ENCODE results near the gene MAP3K19.
"Not testable (repeated sequence)": the region's sequence is repeated elsewhere in the genome, so short reads cannot be mapped to it uniquely, and the experiment has no call there.

The MAP3K19 gene

DNA sequence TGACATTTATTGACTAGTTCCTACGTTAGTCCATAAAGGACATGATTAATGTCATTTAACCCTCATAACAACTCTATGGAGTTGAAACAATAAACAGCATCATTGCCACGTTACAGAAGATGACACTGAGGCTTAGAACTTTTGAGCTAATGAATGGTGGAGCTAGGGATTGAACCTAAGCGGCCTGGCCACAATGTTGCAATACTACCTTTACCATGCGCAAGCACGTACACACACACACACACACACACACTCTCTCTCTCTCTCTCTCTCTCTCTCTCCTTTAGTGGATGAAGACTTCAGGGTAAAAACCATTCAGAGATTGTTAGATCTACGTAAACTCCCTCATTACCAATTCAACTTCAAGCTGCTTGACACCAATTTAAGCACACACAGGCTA lies 875 bp upstream of the MAP3K19 start:
- TF ChIP-seq HDGF (IDR thresholded peaks at IDR 0.05; ENCODE audit: borderline replicate concordance) (no peak), SP1 (IDR thresholded peaks at IDR 0.05) (no peak), ZNF384 (IDR thresholded peaks at IDR 0.05) (no peak), ARNT (IDR thresholded peaks at IDR 0.05) (no peak), NFRKB (IDR thresholded peaks at IDR 0.05) (no peak), FOXK2 (IDR thresholded peaks at IDR 0.05) (no peak), SUZ12 (IDR thresholded peaks at IDR 0.05) (no peak), ELF4 (IDR thresholded peaks at IDR 0.05) (no peak), BHLHE40 (IDR thresholded peaks at IDR 0.05; ENCODE audit: borderline replicate concordance) (no peak), TARDBP (IDR thresholded peaks at IDR 0.05) (no peak), LEF1 (IDR thresholded peaks at IDR 0.05; ENCODE audit: borderline replicate concordance) (no peak), FOXM1 (IDR thresholded peaks at IDR 0.05; ENCODE audit: borderline replicate concordance) (no peak), L3MBTL2 (conservative IDR thresholded peaks at IDR 0.05) (no peak), CTBP1 (IDR thresholded peaks at IDR 0.05; ENCODE audit: borderline replicate concordance) (no peak)
- DNase-seq (ENCODE audit: extremely low spot score), result no peak
- POLR2A ChIA-PET, result no interaction called here
- CTCF ChIA-PET, result no interaction called here

DNA sequence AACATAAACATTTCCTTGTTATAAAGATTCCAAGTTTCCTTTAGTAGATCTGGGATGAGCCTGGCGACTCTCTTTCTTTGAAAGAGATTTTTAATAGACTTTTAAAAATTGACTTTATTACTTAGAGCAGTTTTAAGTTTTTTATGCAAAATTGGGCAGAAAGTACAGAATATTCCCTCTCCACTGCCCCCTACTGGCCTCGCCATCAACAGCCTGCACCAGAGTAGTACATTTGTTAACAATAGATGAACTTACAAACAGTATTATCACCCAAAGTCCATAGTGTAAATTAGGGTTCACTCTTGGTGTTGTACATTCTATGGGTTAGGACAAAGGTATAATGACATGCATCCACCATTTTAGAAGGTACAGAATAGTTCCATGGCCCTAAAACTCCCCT lies 3.9 kb downstream of the MAP3K19 start:
- ChIA-PET CTCF (no interaction called here), POLR2A (no interaction called here)
- TF ChIP-seq FOXA1 (IDR thresholded peaks at IDR 0.05) (no peak), ZNF384 (IDR thresholded peaks at IDR 0.05) (no peak), HDGF (IDR thresholded peaks at IDR 0.05; ENCODE audit: borderline replicate concordance) (no peak)
- TF ChIP-seq, protein P1, sequence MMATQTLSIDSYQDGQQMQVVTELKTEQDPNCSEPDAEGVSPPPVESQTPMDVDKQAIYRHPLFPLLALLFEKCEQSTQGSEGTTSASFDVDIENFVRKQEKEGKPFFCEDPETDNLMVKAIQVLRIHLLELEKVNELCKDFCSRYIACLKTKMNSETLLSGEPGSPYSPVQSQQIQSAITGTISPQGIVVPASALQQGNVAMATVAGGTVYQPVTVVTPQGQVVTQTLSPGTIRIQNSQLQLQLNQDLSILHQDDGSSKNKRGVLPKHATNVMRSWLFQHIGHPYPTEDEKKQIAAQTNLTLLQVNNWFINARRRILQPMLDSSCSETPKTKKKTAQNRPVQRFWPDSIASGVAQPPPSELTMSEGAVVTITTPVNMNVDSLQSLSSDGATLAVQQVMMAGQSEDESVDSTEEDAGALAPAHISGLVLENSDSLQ (IDR thresholded peaks at IDR 0.05), result no peak
- no peak for DNase-seq (ENCODE audit: extremely low spot score)

DNA sequence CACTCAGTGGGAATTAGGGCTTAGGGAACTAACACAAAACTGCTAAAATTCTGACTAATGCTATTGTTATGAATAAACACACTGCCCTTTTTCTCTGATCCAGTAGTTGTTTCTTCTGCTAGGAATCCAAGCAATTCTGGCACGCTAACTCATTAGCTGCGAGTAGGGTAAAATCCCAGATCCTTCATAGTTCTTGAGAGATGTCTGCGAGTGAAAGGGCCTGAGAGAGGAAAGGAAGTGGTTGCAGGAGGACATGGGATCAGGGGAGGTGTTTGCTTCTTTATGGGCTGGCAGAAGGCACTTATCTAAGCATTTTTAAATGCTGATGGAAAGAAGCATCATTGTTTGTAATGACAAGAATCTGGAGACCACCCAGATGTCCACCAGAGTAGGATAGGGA lies 9.4 kb downstream of the MAP3K19 start:
- TF ChIP-seq NFRKB (IDR thresholded peaks at IDR 0.05), result no peak
- no peak for TF ChIP-seq ARNT (IDR thresholded peaks at IDR 0.05)
- no peak for TF ChIP-seq FOXA1 (IDR thresholded peaks at IDR 0.05)
- no peak for TF ChIP-seq SP1 (IDR thresholded peaks at IDR 0.05)
- no peak for TF ChIP-seq FOXK2 (IDR thresholded peaks at IDR 0.05)
- no peak for TF ChIP-seq ELF4 (IDR thresholded peaks at IDR 0.05)
- no peak for TF ChIP-seq FOXM1 (IDR thresholded peaks at IDR 0.05; ENCODE audit: borderline replicate concordance)
- TF ChIP-seq, protein P1 (IDR thresholded peaks at IDR 0.05), result no peak
- no peak for TF ChIP-seq L3MBTL2 (conservative IDR thresholded peaks at IDR 0.05)
- no peak for TF ChIP-seq HDGF (IDR thresholded peaks at IDR 0.05; ENCODE audit: borderline replicate concordance)
- TF ChIP-seq ZNF384 (IDR thresholded peaks at IDR 0.05), result no peak
- no peak for TF ChIP-seq LEF1 (IDR thresholded peaks at IDR 0.05; ENCODE audit: borderline replicate concordance)
- no peak for TF ChIP-seq CTBP1 (IDR thresholded peaks at IDR 0.05; ENCODE audit: borderline replicate concordance)
- no peak for TF ChIP-seq TARDBP (IDR thresholded peaks at IDR 0.05)
- no peak for TF ChIP-seq BHLHE40 (IDR thresholded peaks at IDR 0.05; ENCODE audit: borderline replicate concordance)
- no peak for TF ChIP-seq SUZ12 (IDR thresholded peaks at IDR 0.05)
- no peak for DNase-seq (ENCODE audit: extremely low spot score)
- ChIA-PET CTCF (no interaction called here), POLR2A (no interaction called here)

DNA sequence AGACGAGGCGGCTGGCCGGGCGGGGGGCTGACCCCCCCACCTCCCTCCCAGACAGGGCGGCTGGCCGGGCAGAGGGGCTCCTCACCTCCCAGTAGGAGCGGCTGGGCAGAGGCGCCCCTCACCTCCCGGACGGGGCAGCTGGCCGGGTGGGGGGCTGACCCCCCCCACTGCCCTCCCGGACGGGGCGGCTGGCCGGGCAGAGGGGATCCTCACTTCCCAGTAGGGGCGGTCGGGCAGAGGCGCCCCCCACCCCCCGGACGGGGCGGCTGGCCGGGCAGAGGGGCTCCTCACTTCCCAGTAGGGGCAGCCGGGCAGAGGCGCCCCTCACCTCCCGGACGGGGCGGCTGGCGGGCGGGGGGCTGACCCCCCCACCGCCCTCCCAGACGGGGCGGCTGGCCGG lies 14.0 kb downstream of the MAP3K19 start:
- DNase-seq (ENCODE audit: extremely low spot score); CTCF ChIA-PET; POLR2A ChIA-PET: not testable (repeated sequence)

DNA sequence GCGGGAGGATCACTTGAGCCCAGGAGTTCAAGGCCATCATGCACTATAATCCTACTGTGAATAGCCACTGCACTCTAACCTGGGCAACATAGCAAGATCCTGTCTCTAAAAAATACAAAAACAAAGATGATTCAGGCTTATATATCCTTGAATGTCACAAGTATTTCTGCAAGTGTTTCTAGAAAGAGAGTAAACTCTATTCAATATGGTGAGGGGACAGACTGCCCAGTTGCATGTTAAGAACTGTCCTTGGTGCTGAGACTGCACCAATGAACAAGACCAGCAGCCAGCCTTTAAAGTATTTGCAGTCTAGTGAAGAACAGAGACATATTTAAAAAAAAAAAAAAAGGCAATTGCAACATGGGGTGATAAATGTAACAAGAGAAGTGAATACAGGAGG lies 16.4 kb downstream of the MAP3K19 start:
- POLR2A ChIA-PET, result no interaction called here
- CTCF ChIA-PET, result no interaction called here
- no peak for TF ChIP-seq SP1 (IDR thresholded peaks at IDR 0.05)
- no peak for TF ChIP-seq L3MBTL2 (conservative IDR thresholded peaks at IDR 0.05)
- TF ChIP-seq ARNT (IDR thresholded peaks at IDR 0.05), result no peak
- no peak for TF ChIP-seq TARDBP (IDR thresholded peaks at IDR 0.05)
- no peak for TF ChIP-seq NFRKB (IDR thresholded peaks at IDR 0.05)
- DNase-seq (ENCODE audit: extremely low spot score), result peak; percentile 16

DNA sequence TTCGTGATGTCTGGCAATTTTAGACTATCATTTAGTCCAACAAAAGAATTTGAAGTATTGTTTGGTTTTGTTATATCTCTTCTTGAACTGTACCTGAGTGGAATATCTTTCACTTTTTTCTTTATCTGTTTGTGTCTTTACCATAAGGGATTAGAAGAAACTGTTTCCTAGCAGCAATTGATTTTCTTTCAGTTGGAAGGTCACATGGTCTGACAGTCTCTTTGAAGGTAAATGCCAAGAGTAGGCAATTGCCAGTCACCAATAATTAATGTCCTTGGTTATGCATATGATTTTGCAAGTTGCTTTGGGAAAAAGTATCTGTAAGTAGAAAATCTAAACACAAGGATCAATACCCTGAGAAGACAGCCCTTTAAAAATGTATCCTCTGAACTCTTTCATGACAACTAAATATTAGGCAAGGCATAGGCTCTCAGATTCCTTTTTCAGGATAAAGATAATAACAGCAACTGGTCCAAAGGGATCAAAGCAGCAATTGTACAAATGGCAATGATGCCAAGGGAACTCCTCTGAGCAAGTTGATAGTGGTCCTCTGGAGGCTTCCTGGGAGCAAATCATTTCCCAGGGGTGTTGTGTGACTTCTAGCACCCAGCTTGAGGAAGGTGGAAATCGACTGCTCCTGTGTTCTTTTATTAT lies 17.6 kb downstream of the MAP3K19 start:
- ChIA-PET CTCF (no interaction called here), POLR2A (no interaction called here)
- TF ChIP-seq ELF4 (IDR thresholded peaks at IDR 0.05), result no peak
- no peak for TF ChIP-seq NFRKB (IDR thresholded peaks at IDR 0.05)
- TF ChIP-seq SP1 (IDR thresholded peaks at IDR 0.05), result no peak
- no peak for TF ChIP-seq ARNT (IDR thresholded peaks at IDR 0.05)
- TF ChIP-seq, protein P1 (IDR thresholded peaks at IDR 0.05), result no peak
- no peak for TF ChIP-seq SUZ12 (IDR thresholded peaks at IDR 0.05)
- no peak for TF ChIP-seq LEF1 (IDR thresholded peaks at IDR 0.05; ENCODE audit: borderline replicate concordance)
- no peak for TF ChIP-seq CTBP1 (IDR thresholded peaks at IDR 0.05; ENCODE audit: borderline replicate concordance)
- TF ChIP-seq TARDBP (IDR thresholded peaks at IDR 0.05), result no peak
- no peak for TF ChIP-seq L3MBTL2 (conservative IDR thresholded peaks at IDR 0.05)
- TF ChIP-seq FOXM1 (IDR thresholded peaks at IDR 0.05; ENCODE audit: borderline replicate concordance), result no peak
- TF ChIP-seq FOXK2 (IDR thresholded peaks at IDR 0.05), result no peak
- TF ChIP-seq HDGF (IDR thresholded peaks at IDR 0.05; ENCODE audit: borderline replicate concordance), result no peak
- TF ChIP-seq ZNF384 (IDR thresholded peaks at IDR 0.05), result no peak
- TF ChIP-seq BHLHE40 (IDR thresholded peaks at IDR 0.05; ENCODE audit: borderline replicate concordance), result no peak
- no peak for TF ChIP-seq FOXA1 (IDR thresholded peaks at IDR 0.05)
- no peak for DNase-seq (ENCODE audit: extremely low spot score)
